ENCODE data around the gene RPS15A.

Gene RPS15A

GRCh38 chr16:18804540-18804939, 14.4 kb upstream of the RPS15A start:
- TF ChIP-seq CTCF (IDR thresholded peaks at IDR 0.05; ENCODE audit: control insufficient read depth, insufficient read depth, low read depth, low read length, missing control alignments) = no peak
- no peak for DNase-seq (ENCODE audit: low read depth)
- H3K4me3 ChIP-seq (ENCODE audit: control insufficient read depth, low read depth, low read length) = no peak overlapping the region

- no peak for DNase-seq (ENCODE audit: low read depth)
- no peak for TF ChIP-seq CTCF (IDR thresholded peaks at IDR 0.05; ENCODE audit: control insufficient read depth, insufficient read depth, low read depth, low read length, missing control alignments)
Observed at GRCh38 chr16:18803569-18804462, 13.7 kb upstream of the RPS15A start.

GRCh38 chr16:18802767-18803343, 12.7 kb upstream of the RPS15A start:
- TF ChIP-seq CTCF (IDR thresholded peaks at IDR 0.05; ENCODE audit: control insufficient read depth, insufficient read depth, low read depth, low read length, missing control alignments) = no peak
- DNase-seq (ENCODE audit: low read depth) = no peak
- H3K4me3 ChIP-seq (ENCODE audit: control insufficient read depth, low read depth, low read length) = no peak overlapping the region

More at GRCh38 chr16:18803569-18804462, 13.7 kb upstream of the RPS15A start:
- no peak overlapping the region for H3K4me3 ChIP-seq (ENCODE audit: control insufficient read depth, low read depth, low read length)

GRCh38 chr16:18801145-18801972, 11.2 kb upstream of the RPS15A start, which contains the start of gene ARL6IP1:
Gene ARL6IP1, minus strand, starts transcription at chr16:18801549. Its CDS starts 83 bp downstream, at chr16:18801466.
- peak within 1 kb of the TSS; percentile 90 for H3K4me3 ChIP-seq (ENCODE audit: control insufficient read depth, low read depth, low read length)
- peak; percentile 92 for TF ChIP-seq CTCF (IDR thresholded peaks at IDR 0.05; ENCODE audit: control insufficient read depth, insufficient read depth, low read depth, low read length, missing control alignments)
- peak; percentile 98 for DNase-seq (ENCODE audit: low read depth)

- no peak for DNase-seq (ENCODE audit: low read depth)
Observed at GRCh38 chr16:18800775-18801144, 10.6 kb upstream of the RPS15A start.

More at GRCh38 chr16:18800775-18801144, 10.6 kb upstream of the RPS15A start:
- H3K4me3 ChIP-seq (ENCODE audit: control insufficient read depth, low read depth, low read length) = peak overlapping the region; percentile 90
- TF ChIP-seq CTCF (IDR thresholded peaks at IDR 0.05; ENCODE audit: control insufficient read depth, insufficient read depth, low read depth, low read length, missing control alignments) = no peak

All from AG09309 (cell line).